C4-2B (cell line): ENCODE results near the gene RET.

Experiments used
- H3K27ac ChIP-seq: fragments of 450-650 bp; 2 replicates; pipeline ENCODE4 v1.5.1; 2017
- CTCF ChIP-seq: fragments of 450-650 bp; conservative IDR thresholded peaks from 2 replicates; pipeline ENCODE4 v1.5.1; 2017; ENCODE audit warnings: mild to moderate bottlenecking
- ZFX ChIP-seq: fragments of 450-650 bp; IDR thresholded peaks from 2 replicates; pipeline ENCODE4 v1.6.1; 2017

The RET gene

GRCh38 chr10:43055217-43055616, 21.7 kb upstream of the RET start:
- H3K27ac ChIP-seq = no peak overlapping the region
- TF ChIP-seq ZFX (no peak), CTCF (no peak)

- no peak overlapping the region for H3K27ac ChIP-seq
- TF ChIP-seq CTCF (no peak), ZFX (no peak)
Observed at GRCh38 chr10:43055991-43056567, 20.8 kb upstream of the RET start.

- no peak overlapping the region for H3K27ac ChIP-seq
- TF ChIP-seq ZFX (no peak), CTCF (no peak)
Observed at GRCh38 chr10:43056568-43057011, 20.3 kb upstream of the RET start.

GRCh38 chr10:43057231-43057711, 19.6 kb upstream of the RET start:
- no peak overlapping the region for H3K27ac ChIP-seq
- TF ChIP-seq CTCF = no peak
- no peak for TF ChIP-seq ZFX

- H3K27ac ChIP-seq = no peak overlapping the region
- TF ChIP-seq CTCF = no peak
- TF ChIP-seq ZFX = no peak
Observed at GRCh38 chr10:43057831-43058340, 19.0 kb upstream of the RET start.

- no peak for TF ChIP-seq ZFX
- no peak for TF ChIP-seq CTCF
- no peak overlapping the region for H3K27ac ChIP-seq
Observed at GRCh38 chr10:43058716-43059335, 18.0 kb upstream of the RET start.

GRCh38 chr10:43059336-43059720, 17.5 kb upstream of the RET start:
- no peak overlapping the region for H3K27ac ChIP-seq
- TF ChIP-seq ZFX = no peak
- no peak for TF ChIP-seq CTCF
